Neuronal stem cell (in vitro differentiated cells): ENCODE results near the gene SPATA20.

Experiments used
- DNase-seq: peaks from one replicate; pipeline ENCODE4 v3.0.0-alpha.2; 2013; ENCODE audit warnings: low spot score
- H2AFZ ChIP-seq: one replicate; pipeline ENCODE4 v1.6.1; 2013; ENCODE audit warnings: mild to moderate bottlenecking, low read length, inconsistent platforms
- H2AK5ac ChIP-seq: 2 replicates; pipeline ENCODE4 v1.6.1; 2013; ENCODE audit warnings: low read depth, mild to moderate bottlenecking, inconsistent platforms, low read length, moderate library complexity, mixed read lengths
- H2BK120ac ChIP-seq: 2 replicates; pipeline ENCODE4 v1.6.1; 2013; ENCODE audit warnings: low read depth, mild to moderate bottlenecking, inconsistent platforms, low read length, moderate library complexity, mixed read lengths
- H2BK12ac ChIP-seq: one replicate; pipeline ENCODE4 v1.6.1; 2013; ENCODE audit warnings: low read length, inconsistent platforms
- H2BK15ac ChIP-seq: 2 replicates; pipeline ENCODE4 v1.6.1; 2013; ENCODE audit warnings: mild to moderate bottlenecking, low read length, inconsistent platforms, mixed read lengths
- H2BK5ac ChIP-seq: one replicate; pipeline ENCODE4 v1.6.1; 2013; ENCODE audit warnings: inconsistent platforms, mild to moderate bottlenecking, low read length, moderate library complexity
- H3K14ac ChIP-seq: one replicate; pipeline ENCODE4 v1.6.1; 2013; ENCODE audit warnings: low read length, inconsistent platforms
- H3K18ac ChIP-seq: 2 replicates; pipeline ENCODE4 v1.6.1; 2013; ENCODE audit warnings: low read length, inconsistent platforms
- H3K23ac ChIP-seq: 2 replicates; pipeline ENCODE4 v1.6.1; 2013; ENCODE audit warnings: low read depth, mild to moderate bottlenecking, mixed read lengths, low read length, inconsistent platforms; ENCODE audit not compliant: poor library complexity
- H3K27ac ChIP-seq: replicated peaks from 3 replicates; pipeline ENCODE4 v1.5.1; 2013; ENCODE audit warnings: low read length, inconsistent platforms
- H3K27me3 ChIP-seq, 3 experiments: 2 replicates each; pipeline ENCODE4 v1.6.1; 2013; ENCODE audit warnings: low read length in 3 of 3, mild to moderate bottlenecking in 2 of 3, inconsistent platforms in 1 of 3, low read depth in 1 of 3, mixed read lengths in 1 of 3, moderate library complexity in 1 of 3; ENCODE audit not compliant: control insufficient read depth in 3 of 3, insufficient read depth in 3 of 3
- H3K36me3 ChIP-seq, 2 donors: replicated peaks in 1 of 2; 2 replicates each; pipeline ENCODE4 v1.6.1; 2013; ENCODE audit warnings: low read length in 2 of 2; ENCODE audit not compliant: control insufficient read depth in 2 of 2, insufficient read depth in 2 of 2
- H3K4ac ChIP-seq: 2 replicates; pipeline ENCODE4 v1.6.1; 2013; ENCODE audit warnings: inconsistent platforms, mild to moderate bottlenecking, low read length, moderate library complexity
- H3K4me1 ChIP-seq, 2 donors: 1 replicate in 1 of 2; 2 replicates in 1 of 2; pipeline ENCODE4 v1.6.1; 2013; ENCODE audit warnings: low read length in 2 of 2, low read depth in 1 of 2; ENCODE audit not compliant: control insufficient read depth in 2 of 2, insufficient read depth in 1 of 2
- H3K4me2 ChIP-seq: one replicate; pipeline ENCODE4 v1.6.1; 2013; ENCODE audit warnings: mild to moderate bottlenecking, low read length, inconsistent platforms; ENCODE audit not compliant: insufficient read depth, poor library complexity, severe bottlenecking
- H3K4me3 ChIP-seq, 2 donors: 2 replicates each; pipeline ENCODE4 v1.5.1; 2013; ENCODE audit warnings: low read length in 2 of 2, mild to moderate bottlenecking in 2 of 2, inconsistent platforms in 1 of 2, moderate library complexity in 1 of 2
- H3K79me1 ChIP-seq: one replicate; pipeline ENCODE4 v1.6.1; 2013; ENCODE audit warnings: low read depth, mild to moderate bottlenecking, inconsistent platforms, low read length, moderate library complexity
- H3K9ac ChIP-seq: one replicate; pipeline ENCODE4 v1.6.1; 2013; ENCODE audit warnings: mild to moderate bottlenecking, low read depth, low read length, inconsistent platforms; ENCODE audit not compliant: poor library complexity
- H3K9me3 ChIP-seq, 2 donors: replicated peaks in 1 of 2; 2 replicates each; pipeline versions ENCODE3 to v1.6.1; 2013; ENCODE audit warnings: low read length in 2 of 2, mild to moderate bottlenecking in 2 of 2, inconsistent platforms in 1 of 2, low read depth in 1 of 2, mixed read lengths in 1 of 2, moderate library complexity in 1 of 2; ENCODE audit not compliant: control insufficient read depth in 2 of 2, insufficient read depth in 1 of 2
- H4K8ac ChIP-seq: one replicate; pipeline ENCODE4 v1.6.1; 2013; ENCODE audit warnings: low read depth, mild to moderate bottlenecking, inconsistent platforms, low read length, moderate library complexity
- H4K91ac ChIP-seq: one replicate; pipeline ENCODE4 v1.6.1; 2013; ENCODE audit warnings: low read length, low read depth, mild to moderate bottlenecking, inconsistent platforms; ENCODE audit not compliant: poor library complexity
- WGBS, 2 donors: extraction: QIAGEN DNeasy Blood & Tissue Kit; methylation state at CpG; one replicate each; pipeline ENCODE4 v1.1.7; 2013; ENCODE audit warnings: missing lambda C conversion rate in 2 of 2, mixed read lengths in 1 of 2; ENCODE audit not compliant: insufficient read length in 2 of 2, insufficient replicate concordance in 1 of 2; ENCODE audit errors: extremely low coverage in 2 of 2; 5-methylcytosine and 5-hydroxymethylcytosine counted together

SPATA20 gene

DNA sequence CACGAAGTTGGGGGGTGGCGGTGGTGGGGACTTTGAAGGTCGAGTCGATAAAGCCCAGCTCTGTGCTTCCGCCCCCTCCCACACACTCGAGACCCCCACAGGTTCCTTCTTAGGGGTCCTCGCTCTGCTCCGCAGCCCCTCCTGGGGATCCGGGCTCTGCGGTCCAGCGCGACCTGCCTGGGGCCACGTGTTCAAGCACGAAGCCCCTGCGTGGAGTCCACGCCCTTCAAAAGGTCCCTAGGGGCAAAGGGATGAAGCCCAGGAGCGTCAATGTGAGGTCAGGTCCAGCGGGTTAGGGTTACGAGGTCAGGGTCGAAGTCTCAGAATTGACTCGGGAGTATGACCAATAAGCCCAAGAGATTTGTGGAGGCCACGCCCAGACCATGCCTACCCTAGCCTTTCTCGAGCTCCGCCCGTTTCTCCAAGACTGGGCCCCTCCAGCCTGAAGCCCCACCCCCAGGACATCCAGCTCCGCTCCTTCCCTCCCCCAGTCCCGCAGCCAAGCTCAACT, 12.8 kb downstream of the SPATA20 start:
- H2BK120ac ChIP-seq: no peak overlapping the region
- H2BK5ac ChIP-seq: peak overlapping the region; percentile 54
- peak overlapping the region; percentile 90 for H2BK12ac ChIP-seq
- no peak overlapping the region for H3K4ac ChIP-seq
- peaks cover 13 to 54% (median 51%) of the 10 kb centered on the region in 3 experiments for H3K27me3 ChIP-seq
- H3K27ac ChIP-seq: no peak overlapping the region
- peak overlapping the region; percentile 97 for H2AK5ac ChIP-seq
- no peaks in the 10 kb centered on the region for H3K9me3 ChIP-seq
- no peak overlapping the region for H3K23ac ChIP-seq
- no peak overlapping the region for H4K91ac ChIP-seq
- peak overlapping the region; percentile 95 for H2BK15ac ChIP-seq
- no CpG with 5 or more reads among the region's 27 CpGs for WGBS, 2 donors
- peak overlapping the region; percentile 97 for H2AFZ ChIP-seq
- DNase-seq: no peak
- no peaks in the 10 kb centered on the region for H3K36me3 ChIP-seq
- H3K9ac ChIP-seq: no peak overlapping the region
- peak overlapping the region; percentile 52 to 77 for H3K4me3 ChIP-seq
- no peak overlapping the region for H3K14ac ChIP-seq
- H4K8ac ChIP-seq: no peak overlapping the region
- H3K4me2 ChIP-seq: peak overlapping the region; percentile 94
- H3K4me1 ChIP-seq: peaks cover 33 to 41% of the 10 kb centered on the region in 2 donors
- H3K18ac ChIP-seq: peak overlapping the region; percentile 95
- no peaks in the 10 kb centered on the region for H3K79me1 ChIP-seq

GRCh38 chr17:50560185-50560824, 13.3 kb downstream of the SPATA20 start, which contains the start of gene CACNA1G:
Gene CACNA1G (plus strand): TSS chr17:50560715. CDS start chr17:50561460, 745 bp downstream.
- H3K4me2 ChIP-seq: peak within 1 kb of the TSS; percentile 94
- H3K27ac ChIP-seq: no peak within 1 kb of the TSS
- H3K23ac ChIP-seq: no peak within 1 kb of the TSS
- no CpG with 5 or more reads among the region's 56 CpGs for WGBS, 2 donors
- H3K79me1 ChIP-seq: no peaks in the 10 kb centered on the region
- peak within 1 kb of the TSS; percentile 52 to 77 for H3K4me3 ChIP-seq
- DNase-seq: peak; percentile 97
- no peak within 1 kb of the TSS for H4K91ac ChIP-seq
- peak within 1 kb of the TSS; percentile 90 for H2BK12ac ChIP-seq
- peak within 1 kb of the TSS; percentile 54 for H2BK5ac ChIP-seq
- H3K4me1 ChIP-seq: peaks cover 37 to 46% of the 10 kb centered on the region in 2 donors
- H3K18ac ChIP-seq: peak within 1 kb of the TSS; percentile 91
- peaks cover 13 to 54% (median 51%) of the 10 kb centered on the region in 3 experiments for H3K27me3 ChIP-seq
- H2BK15ac ChIP-seq: peak within 1 kb of the TSS; percentile 95
- peak within 1 kb of the TSS; percentile 97 for H2AFZ ChIP-seq
- H2BK120ac ChIP-seq: no peak within 1 kb of the TSS
- H3K36me3 ChIP-seq: no peaks in the 10 kb centered on the region
- H2AK5ac ChIP-seq: peak within 1 kb of the TSS; percentile 97
- no peak within 1 kb of the TSS for H3K4ac ChIP-seq
- H3K14ac ChIP-seq: no peak within 1 kb of the TSS
- no peaks in the 10 kb centered on the region for H3K9me3 ChIP-seq
- peak within 1 kb of the TSS; percentile 4 for H3K9ac ChIP-seq
- H4K8ac ChIP-seq: no peak within 1 kb of the TSS

DNA sequence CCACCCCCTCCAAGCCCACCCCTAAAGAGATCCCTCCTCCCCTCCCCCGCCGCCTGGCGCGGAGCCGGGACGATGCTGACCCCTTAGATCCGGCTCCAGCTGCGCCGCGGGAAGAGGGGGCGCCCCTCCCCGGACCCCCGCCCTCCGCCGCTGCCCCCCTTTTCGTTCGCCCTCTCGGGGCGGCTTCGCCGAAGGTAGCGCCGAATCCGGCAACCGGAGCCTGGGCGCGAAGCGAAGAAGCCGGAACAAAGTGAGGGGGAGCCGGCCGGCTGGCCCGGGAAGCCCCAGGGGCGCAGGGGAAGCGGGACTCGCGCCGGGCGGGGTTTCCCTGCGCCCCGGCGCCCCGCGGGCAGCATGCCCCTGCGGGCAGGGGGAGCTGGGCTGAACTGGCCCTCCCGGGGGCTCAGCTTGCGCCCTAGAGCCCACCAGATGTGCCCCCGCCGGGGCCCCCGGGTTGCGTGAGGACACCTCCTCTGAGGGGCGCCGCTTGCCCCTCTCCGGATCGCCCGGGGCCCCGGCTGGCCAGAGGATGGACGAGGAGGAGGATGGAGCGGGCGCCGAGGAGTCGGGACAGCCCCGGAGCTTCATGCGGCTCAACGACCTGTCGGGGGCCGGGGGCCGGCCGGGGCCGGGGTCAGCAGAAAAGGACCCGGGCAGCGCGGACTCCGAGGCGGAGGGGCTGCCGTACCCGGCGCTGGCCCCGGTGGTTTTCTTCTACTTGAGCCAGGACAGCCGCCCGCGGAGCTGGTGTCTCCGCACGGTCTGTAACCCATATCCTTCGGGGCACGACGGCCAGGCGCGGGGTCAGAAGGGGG, 14.2 kb downstream of the SPATA20 start:
- Histone ChIP-seq H3K79me1 (no peaks in the 10 kb centered on the region), H3K27me3 (peaks cover 13 to 54% (median 51%) of the 10 kb centered on the region in 3 experiments), H3K14ac (no peak overlapping the region), H3K9me3 (no peaks in the 10 kb centered on the region), H2AFZ (peak overlapping the region; percentile 97), H3K9ac (peak overlapping the region; percentile 4), H3K4me2 (peak overlapping the region; percentile 94), H3K4ac (no peak overlapping the region), H3K23ac (no peak overlapping the region), H3K27ac (no peak overlapping the region), H2BK120ac (no peak overlapping the region), H4K91ac (no peak overlapping the region), H3K4me3 (peak overlapping the region; percentile 52 to 75), H2BK5ac (peak overlapping the region; percentile 34), H3K18ac (peak overlapping the region; percentile 88), H3K36me3 (no peaks in the 10 kb centered on the region), H2BK15ac (no peak overlapping the region), H2AK5ac (peak overlapping the region; percentile 62), H3K4me1 (peaks cover 45 to 54% of the 10 kb centered on the region in 2 donors), H2BK12ac (peak overlapping the region; percentile 54), H4K8ac (no peak overlapping the region)
- no CpG with 5 or more reads among the region's 88 CpGs for WGBS, 2 donors
- no peak for DNase-seq

GRCh38 chr17:50561746-50562141, 14.8 kb downstream of the SPATA20 start:
- Histone ChIP-seq H3K27me3 (peaks cover 13 to 54% (median 51%) of the 10 kb centered on the region in 3 experiments), H3K36me3 (no peaks in the 10 kb centered on the region), H4K91ac (no peak overlapping the region), H3K4ac (no peak overlapping the region), H3K23ac (no peak overlapping the region), H2BK5ac (peak overlapping the region; percentile 71), H2BK120ac (peak overlapping the region; percentile 77), H2AFZ (no peak overlapping the region), H3K18ac (peak overlapping the region; percentile 69), H3K4me2 (peak overlapping the region; percentile 94), H3K27ac (no peak overlapping the region), H4K8ac (no peak overlapping the region), H3K9ac (no peak overlapping the region), H2BK12ac (no peak overlapping the region), H2AK5ac (peak overlapping the region; percentile 72), H2BK15ac (no peak overlapping the region), H3K79me1 (no peaks in the 10 kb centered on the region), H3K9me3 (no peaks in the 10 kb centered on the region), H3K14ac (no peak overlapping the region), H3K4me3 (peak overlapping the region in 1 of 2 donors; percentile 20), H3K4me1 (peaks cover 50 to 58% of the 10 kb centered on the region in 2 donors)
- no CpG with 5 or more reads among the region's 27 CpGs for WGBS, 2 donors
- no peak for DNase-seq
